Upper lobe of right lung (tissue), 1 donor: ENCODE results near the gene CCDC86. TPM values are rescaled to one million over a fixed set of nuclear protein-coding genes. Genes with fewer than 3 reads are reported as not detected.

ENCODE experiments used
- ATAC-seq: fragments of 200-7000 bp; cut with Tn5 transposase; one replicate; pipeline ENCODE4 v1.9.1; 2020; ENCODE audit warnings: mild to moderate bottlenecking, moderate library complexity
- DNase-seq: peaks from one replicate; pipeline ENCODE4 v3.0.0-alpha.2; 2020
- H3K27ac ChIP-seq: fragments of 200-600 bp; one replicate; pipeline ENCODE4 v1.8.0; 2022
- H3K27me3 ChIP-seq: fragments of 200-600 bp; one replicate; pipeline ENCODE4 v1.8.0; 2022; ENCODE audit warnings: mild to moderate bottlenecking
- H3K36me3 ChIP-seq: fragments of 200-600 bp; one replicate; pipeline ENCODE4 v1.8.0; 2022
- H3K4me1 ChIP-seq: fragments of 200-600 bp; one replicate; pipeline ENCODE4 v1.8.0; 2022
- H3K4me3 ChIP-seq: fragments of 200-600 bp; one replicate; pipeline ENCODE4 v1.8.0; 2022; ENCODE audit warnings: mild to moderate bottlenecking
- H3K9me3 ChIP-seq: fragments of 200-600 bp; one replicate; pipeline ENCODE4 v1.8.0; 2022
- intact Hi-C: fragments of 100-400 bp; cut with DNase I; formaldehyde crosslinking; loops from one replicate; pipeline ENCODE4 v1.11.0; 2022
- total RNA-seq: library from RNA; stranded (reverse); fragmentation: NEBNext Ultra II Directional; extraction: Animal tissue kit (Norgen Biotek cat#: 25700); gene quantifications from one replicate; pipeline ENCODE4 v1.2.1, GENCODE V29; 2021
- TF ChIP-seq, protein P1 (sequence below): fragments of 200-600 bp; IDR thresholded peaks from one replicate; pipeline ENCODE4 v1.8.0; 2022; ENCODE audit warnings: antibody characterized with exemption
- donor health status: DM: no; HTN: yes; CAD: no; lungs with severe emphysema.

The CCDC86 gene
- total RNA-seq, 1 donor from 2014 or later: 16.6 TPM

DNA sequence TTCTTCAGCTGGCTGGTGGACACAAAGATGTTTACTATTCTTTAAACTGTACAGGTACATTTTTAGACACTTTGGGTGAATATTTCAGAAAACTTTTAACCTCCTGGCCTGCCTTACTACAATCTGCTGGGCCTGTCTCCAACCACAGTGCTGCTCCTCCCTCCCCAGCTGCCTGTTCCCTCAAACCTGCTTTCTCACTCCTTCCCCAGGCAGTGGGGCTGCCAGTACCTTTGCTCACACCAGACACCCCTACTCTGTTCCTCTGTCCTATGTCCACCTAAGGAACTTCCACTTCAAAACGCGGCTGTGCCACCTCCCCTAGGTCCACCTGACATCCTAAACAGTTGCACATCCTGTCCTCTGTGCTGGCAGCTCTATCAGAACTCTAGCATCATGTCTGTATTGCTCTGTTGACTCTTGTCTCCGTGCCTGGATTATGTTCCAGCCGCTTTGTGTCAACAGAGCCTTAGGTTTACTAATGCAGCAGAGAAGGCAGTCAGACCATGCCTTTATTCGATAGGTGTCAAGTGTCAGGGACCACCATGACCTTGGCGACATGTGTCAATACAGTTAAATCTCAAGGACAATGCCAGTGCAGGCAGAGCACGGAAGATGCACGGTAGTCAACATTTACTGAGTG, 38.9 kb downstream of the CCDC86 start:
- Histone ChIP-seq H3K27ac (no peak overlapping the region), H3K4me1 (no peaks in the 10 kb centered on the region), H3K27me3 (no peaks in the 10 kb centered on the region), H3K4me3 (no peak overlapping the region), H3K36me3 (no peaks in the 10 kb centered on the region), H3K9me3 (no peaks in the 10 kb centered on the region)
- TF ChIP-seq, protein P1, sequence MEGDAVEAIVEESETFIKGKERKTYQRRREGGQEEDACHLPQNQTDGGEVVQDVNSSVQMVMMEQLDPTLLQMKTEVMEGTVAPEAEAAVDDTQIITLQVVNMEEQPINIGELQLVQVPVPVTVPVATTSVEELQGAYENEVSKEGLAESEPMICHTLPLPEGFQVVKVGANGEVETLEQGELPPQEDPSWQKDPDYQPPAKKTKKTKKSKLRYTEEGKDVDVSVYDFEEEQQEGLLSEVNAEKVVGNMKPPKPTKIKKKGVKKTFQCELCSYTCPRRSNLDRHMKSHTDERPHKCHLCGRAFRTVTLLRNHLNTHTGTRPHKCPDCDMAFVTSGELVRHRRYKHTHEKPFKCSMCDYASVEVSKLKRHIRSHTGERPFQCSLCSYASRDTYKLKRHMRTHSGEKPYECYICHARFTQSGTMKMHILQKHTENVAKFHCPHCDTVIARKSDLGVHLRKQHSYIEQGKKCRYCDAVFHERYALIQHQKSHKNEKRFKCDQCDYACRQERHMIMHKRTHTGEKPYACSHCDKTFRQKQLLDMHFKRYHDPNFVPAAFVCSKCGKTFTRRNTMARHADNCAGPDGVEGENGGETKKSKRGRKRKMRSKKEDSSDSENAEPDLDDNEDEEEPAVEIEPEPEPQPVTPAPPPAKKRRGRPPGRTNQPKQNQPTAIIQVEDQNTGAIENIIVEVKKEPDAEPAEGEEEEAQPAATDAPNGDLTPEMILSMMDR: no peak
- no peak for DNase-seq
- intact Hi-C loops: no loop called here
- no peak for ATAC-seq

DNA sequence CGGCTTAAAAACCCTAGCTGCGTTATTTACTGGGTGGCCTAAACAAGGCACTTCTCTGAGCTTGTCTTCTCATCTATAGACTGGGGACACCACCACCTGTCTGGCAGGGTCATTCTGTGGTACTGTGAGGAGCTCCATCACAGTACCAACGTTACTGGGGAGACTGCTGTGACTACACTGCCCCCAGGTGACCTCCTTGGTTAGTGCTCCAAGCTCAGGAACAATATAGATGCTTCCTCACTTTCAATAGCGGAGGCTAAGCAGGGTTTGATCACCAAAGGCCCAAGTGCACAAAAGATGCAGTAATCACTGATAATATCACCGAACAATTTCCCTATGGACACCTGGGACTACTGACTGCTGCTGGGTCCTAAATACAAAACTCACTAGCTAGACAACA, 45.6 kb downstream of the CCDC86 start:
- ATAC-seq: peak; percentile 88

DNA sequence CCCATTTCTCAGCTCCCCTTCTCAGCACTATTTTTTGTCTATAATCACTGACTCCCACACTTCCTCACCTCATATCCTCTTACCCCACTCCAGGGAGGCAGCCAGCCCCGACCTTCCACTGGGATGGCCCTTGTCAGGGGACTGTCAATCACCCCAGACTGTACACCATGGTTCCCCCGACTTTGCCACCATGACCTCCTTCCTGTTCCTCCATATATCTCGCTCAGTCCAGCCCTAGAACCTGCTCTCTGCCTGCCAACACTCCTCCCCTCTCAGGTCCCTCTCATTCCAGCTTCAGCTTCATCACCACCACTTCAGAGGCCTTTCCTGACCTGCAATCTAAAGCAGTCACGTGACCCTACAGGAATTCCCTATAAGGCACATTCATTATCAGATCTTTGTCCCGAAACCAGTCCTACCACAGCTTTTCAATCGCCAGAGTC, 48.0 kb downstream of the CCDC86 start:
- ATAC-seq (no peak), DNase-seq (no peak)
- no peaks in the 10 kb centered on the region for H3K27me3 ChIP-seq
- no peak overlapping the region for H3K4me3 ChIP-seq
- H3K36me3 ChIP-seq: peaks cover 29% of the 10 kb centered on the region
- intact Hi-C loops: no loop called here
- no peaks in the 10 kb centered on the region for H3K9me3 ChIP-seq
- H3K27ac ChIP-seq: no peak overlapping the region
- TF ChIP-seq, protein P1: no peak
- peaks cover 6% of the 10 kb centered on the region for H3K4me1 ChIP-seq

More for the DNA sequence above, 45.6 kb downstream of the CCDC86 start:
- H3K36me3 ChIP-seq: peaks cover 6% of the 10 kb centered on the region
- H3K27me3 ChIP-seq: no peaks in the 10 kb centered on the region
- H3K9me3 ChIP-seq: no peaks in the 10 kb centered on the region
- no peak overlapping the region for H3K27ac ChIP-seq
- no peak for DNase-seq
- intact Hi-C loops: no loop called here
- no peak overlapping the region for H3K4me3 ChIP-seq
- TF ChIP-seq, protein P1: peak; percentile 44
- peaks cover 6% of the 10 kb centered on the region for H3K4me1 ChIP-seq

DNA sequence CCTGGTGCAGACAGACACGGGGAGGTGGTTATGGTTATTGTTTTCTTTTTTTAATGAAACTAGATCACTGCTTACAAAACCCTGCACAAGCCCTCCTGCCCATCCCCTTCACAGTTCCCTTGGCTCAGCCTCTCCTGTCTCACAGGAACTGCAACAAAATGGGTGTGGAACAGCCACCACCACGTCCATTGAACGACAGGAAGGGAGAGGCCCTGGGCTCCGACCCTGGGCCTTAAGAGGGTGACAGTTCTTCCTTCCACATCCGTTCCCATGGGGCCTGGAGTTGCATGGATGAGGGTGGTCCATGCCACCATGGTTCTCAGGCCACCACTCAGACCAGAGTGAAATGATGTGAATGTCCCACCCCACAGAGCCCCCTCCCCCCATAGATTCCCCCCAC, 48.8 kb downstream of the CCDC86 start:
- DNase-seq: no peak
- Histone ChIP-seq H3K4me3 (no peak overlapping the region), H3K27me3 (no peaks in the 10 kb centered on the region), H3K9me3 (no peaks in the 10 kb centered on the region), H3K4me1 (peaks cover 6% of the 10 kb centered on the region), H3K27ac (no peak overlapping the region), H3K36me3 (peaks cover 37% of the 10 kb centered on the region)
- TF ChIP-seq, protein P1: no peak
- intact Hi-C loops: no loop called here
- ATAC-seq: peak; percentile 47

DNA sequence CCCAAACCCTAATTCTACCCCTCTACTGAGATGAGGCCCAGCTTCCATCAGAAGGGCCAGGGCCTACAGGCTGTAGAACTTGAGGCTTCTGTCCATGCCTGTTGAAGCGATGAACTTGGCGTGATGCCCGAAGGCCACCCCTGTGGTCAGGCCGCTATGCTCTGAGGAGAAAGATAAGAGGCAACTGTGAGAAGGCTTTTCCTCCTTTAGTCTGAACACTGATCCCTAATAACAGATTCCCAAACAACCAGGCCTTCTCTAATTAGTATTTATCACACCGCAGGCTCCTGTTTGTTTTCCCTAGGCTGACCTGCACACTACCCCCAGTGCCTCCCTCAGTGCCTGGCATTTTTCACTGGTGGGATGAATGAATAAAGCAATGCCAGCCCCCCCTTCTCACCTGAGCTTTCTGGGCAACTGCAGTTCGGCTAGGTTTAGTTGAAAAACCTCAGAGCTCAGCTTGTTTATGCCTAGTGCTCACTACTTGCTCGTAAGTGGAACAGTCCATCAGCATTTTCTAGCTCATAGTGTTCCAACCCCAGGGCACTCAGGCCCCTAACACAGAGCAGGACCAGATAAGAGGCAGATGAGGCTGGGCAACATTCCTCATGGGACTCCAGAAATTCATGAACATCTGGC, 49.3 kb downstream of the CCDC86 start:
- Histone ChIP-seq H3K4me1 (peaks cover 6% of the 10 kb centered on the region), H3K27me3 (no peaks in the 10 kb centered on the region), H3K27ac (no peak overlapping the region), H3K9me3 (no peaks in the 10 kb centered on the region), H3K4me3 (no peak overlapping the region), H3K36me3 (peaks cover 42% of the 10 kb centered on the region)
- intact Hi-C loops: no loop called here
- TF ChIP-seq, protein P1: no peak
- DNase-seq: no peak
- ATAC-seq: peak; percentile 8
